Brain microvascular endothelial cell (primary cell): ENCODE results near the gene RNF157.

Source experiments
- DNase-seq: peaks from one replicate; pipeline ENCODE4 v3.0.0-alpha.2; 2020
- H3K27ac ChIP-seq: fragments of 250-450 bp; sonication (Bioruptor Pico); 2 replicates; pipeline ENCODE4 v1.5.1; 2020; ENCODE audit warnings: mild to moderate bottlenecking, moderate library complexity
- H3K27me3 ChIP-seq: fragments of 250-450 bp; sonication (Bioruptor Pico); replicated peaks from 2 replicates; pipeline ENCODE4 v1.5.1; 2020; ENCODE audit warnings: mild to moderate bottlenecking
- H3K36me3 ChIP-seq: fragments of 250-450 bp; sonication (Bioruptor Pico); replicated peaks from 2 replicates; pipeline ENCODE4 v1.5.1; 2020; ENCODE audit warnings: mild to moderate bottlenecking
- H3K4me3 ChIP-seq: 2 replicates; pipeline ENCODE4 v1.5.1; 2011; ENCODE audit warnings: low read depth, mild to moderate bottlenecking, control low read depth, low read length, moderate library complexity
- in situ Hi-C: cut with HindIII; loops from 2 replicates; pipeline ENCODE4 v1.10.0; 2017; ENCODE audit warnings: low sequenced_read_pairs, low pct_ligation_motif_present
- TF ChIP-seq, protein P1 (sequence below): IDR thresholded peaks from 2 replicates; pipeline ENCODE4 v1.5.1; 2011; ENCODE audit warnings: low read depth, mild to moderate bottlenecking, moderate library complexity, low read length, control low read depth, inconsistent platforms; ENCODE audit errors: missing control alignments

The RNF157 gene

DNA sequence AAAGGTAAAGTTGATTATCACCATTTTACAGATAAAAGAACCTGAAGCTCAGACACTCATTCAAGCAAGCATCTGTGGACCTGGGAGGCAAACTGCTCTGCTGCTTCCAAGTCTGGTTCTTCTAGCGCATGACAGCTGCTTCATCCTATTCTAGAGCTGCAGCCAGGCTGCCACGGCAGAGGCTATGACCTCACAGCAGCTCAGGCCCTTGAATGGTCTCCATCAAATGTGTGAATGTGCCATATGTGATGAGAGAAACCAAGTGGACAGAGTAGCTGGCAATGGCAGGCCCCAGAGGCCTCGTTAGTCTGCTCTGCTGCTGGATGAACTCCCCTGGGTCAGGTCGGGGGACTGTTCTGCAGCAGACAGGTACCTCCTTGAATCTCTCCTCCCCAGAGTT, 68.6 kb downstream of the RNF157 start:
- Histone ChIP-seq H3K27ac (no peak overlapping the region), H3K36me3 (no peaks in the 10 kb centered on the region), H3K27me3 (no peaks in the 10 kb centered on the region), H3K4me3 (no peak overlapping the region)
- TF ChIP-seq, protein P1, sequence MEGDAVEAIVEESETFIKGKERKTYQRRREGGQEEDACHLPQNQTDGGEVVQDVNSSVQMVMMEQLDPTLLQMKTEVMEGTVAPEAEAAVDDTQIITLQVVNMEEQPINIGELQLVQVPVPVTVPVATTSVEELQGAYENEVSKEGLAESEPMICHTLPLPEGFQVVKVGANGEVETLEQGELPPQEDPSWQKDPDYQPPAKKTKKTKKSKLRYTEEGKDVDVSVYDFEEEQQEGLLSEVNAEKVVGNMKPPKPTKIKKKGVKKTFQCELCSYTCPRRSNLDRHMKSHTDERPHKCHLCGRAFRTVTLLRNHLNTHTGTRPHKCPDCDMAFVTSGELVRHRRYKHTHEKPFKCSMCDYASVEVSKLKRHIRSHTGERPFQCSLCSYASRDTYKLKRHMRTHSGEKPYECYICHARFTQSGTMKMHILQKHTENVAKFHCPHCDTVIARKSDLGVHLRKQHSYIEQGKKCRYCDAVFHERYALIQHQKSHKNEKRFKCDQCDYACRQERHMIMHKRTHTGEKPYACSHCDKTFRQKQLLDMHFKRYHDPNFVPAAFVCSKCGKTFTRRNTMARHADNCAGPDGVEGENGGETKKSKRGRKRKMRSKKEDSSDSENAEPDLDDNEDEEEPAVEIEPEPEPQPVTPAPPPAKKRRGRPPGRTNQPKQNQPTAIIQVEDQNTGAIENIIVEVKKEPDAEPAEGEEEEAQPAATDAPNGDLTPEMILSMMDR: no peak
- in situ Hi-C loops: loop anchor here (25.0 kb wide), 1 partner anchor 91 kb away; the partner anchor contains the start of gene UBALD2
- no peak for DNase-seq

DNA sequence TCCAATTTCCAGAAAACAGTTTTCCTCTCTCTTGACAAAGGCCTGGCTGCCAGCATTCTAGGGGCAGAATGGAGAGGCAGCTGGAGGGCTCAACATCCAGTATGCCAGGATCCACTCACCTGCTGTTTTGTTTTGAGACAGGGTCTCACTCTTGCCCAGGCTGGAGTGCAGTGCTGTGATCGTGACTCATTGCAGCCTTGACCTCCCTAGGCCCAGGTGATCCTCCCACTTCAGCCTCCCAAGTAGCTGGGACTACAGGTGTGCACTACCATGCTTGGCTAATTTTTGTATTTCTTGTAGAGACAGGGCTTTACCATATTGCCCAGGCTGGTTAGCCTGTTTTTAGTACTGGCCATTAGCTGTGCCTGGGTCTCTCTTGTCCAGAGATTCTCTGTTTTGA, 70.2 kb downstream of the RNF157 start:
- TF ChIP-seq, protein P1: no peak
- no peaks in the 10 kb centered on the region for H3K36me3 ChIP-seq
- H3K27me3 ChIP-seq: no peaks in the 10 kb centered on the region
- DNase-seq: no peak
- no peak overlapping the region for H3K27ac ChIP-seq
- no peak overlapping the region for H3K4me3 ChIP-seq
- in situ Hi-C loops: loop anchor here (25.0 kb wide), 1 partner anchor 92 kb away; the partner anchor contains the start of gene UBALD2

DNA sequence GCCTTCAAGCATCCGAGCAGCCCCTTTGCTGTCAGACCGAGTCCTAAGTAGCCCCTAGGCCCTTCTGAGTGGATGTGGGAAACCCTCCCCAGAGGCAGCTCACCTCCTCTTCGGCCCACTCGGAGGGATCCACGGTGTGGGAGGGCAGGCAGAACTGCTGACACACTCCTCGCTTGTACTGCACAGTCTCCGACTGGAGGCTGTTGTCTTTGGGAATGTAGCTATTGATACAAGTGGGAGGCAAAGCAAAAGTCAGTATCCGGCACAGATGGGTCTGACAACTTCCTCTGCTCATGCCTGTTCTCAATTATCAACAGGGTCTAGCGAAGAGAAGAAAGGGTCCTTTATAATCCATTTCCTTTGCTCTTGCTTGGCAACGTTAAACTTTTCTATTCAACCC, 73.4 kb downstream of the RNF157 start:
- Histone ChIP-seq H3K27me3 (no peaks in the 10 kb centered on the region), H3K27ac (no peak overlapping the region), H3K4me3 (no peak overlapping the region), H3K36me3 (no peaks in the 10 kb centered on the region)
- in situ Hi-C loops: loop anchor here (25.0 kb wide), 1 partner anchor 95 kb away; the partner anchor contains the start of gene UBALD2
- TF ChIP-seq, protein P1: no peak
- DNase-seq: no peak

DNA sequence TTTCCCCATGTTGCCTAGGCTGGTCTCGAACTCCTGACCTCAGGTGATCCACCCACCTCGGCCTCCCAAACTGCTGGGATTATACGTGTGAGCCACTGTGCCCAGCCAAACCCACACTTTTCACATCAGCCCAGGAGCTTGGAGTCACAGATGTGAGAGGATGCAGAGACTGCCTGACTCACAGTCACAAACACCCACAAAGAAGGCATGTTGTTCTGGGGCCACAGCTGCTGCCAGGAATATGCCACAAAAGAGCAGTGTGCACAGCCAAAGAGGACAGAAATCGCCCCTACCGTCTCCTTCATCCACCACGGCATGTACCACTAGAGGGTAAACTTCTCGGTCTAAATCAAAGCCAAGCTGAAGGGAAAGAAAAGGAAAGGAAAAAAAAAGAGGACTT, 74.1 kb downstream of the RNF157 start:
- Histone ChIP-seq H3K27ac (no peak overlapping the region), H3K36me3 (no peaks in the 10 kb centered on the region), H3K27me3 (no peaks in the 10 kb centered on the region), H3K4me3 (no peak overlapping the region)
- DNase-seq: no peak
- in situ Hi-C loops: loop anchor here (25.0 kb wide), 1 partner anchor 96 kb away; the partner anchor contains the start of gene UBALD2
- TF ChIP-seq, protein P1: peak; percentile 29

DNA sequence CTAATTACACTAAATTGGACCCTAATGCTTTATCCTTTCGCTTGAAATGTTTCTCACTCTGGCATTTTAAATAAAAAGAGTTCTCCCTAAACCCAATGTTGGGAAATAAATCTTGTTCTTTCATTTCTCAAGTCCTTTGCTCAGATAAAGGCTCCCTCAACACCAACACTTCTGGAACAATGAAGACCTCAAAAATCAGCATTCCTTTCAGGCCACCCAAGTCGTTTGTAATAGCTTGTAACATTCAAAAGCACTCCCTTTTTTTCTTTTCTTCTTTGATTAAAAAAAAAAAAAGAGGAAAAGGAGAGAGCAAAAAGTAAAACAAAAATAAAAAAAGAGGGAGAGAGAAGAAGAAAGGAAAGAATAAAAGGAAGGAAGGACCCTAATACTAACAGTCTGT, 76.0 kb downstream of the RNF157 start:
- in situ Hi-C loops: loop anchor here (25.0 kb wide), 1 partner anchor 98 kb away; the partner anchor contains the start of gene UBALD2
- Histone ChIP-seq H3K4me3 (no peak overlapping the region), H3K27me3 (no peaks in the 10 kb centered on the region)

More for the DNA sequence above, 76.0 kb downstream of the RNF157 start:
- Histone ChIP-seq H3K27ac (no peak overlapping the region), H3K36me3 (no peaks in the 10 kb centered on the region)
- no peak for DNase-seq
- TF ChIP-seq, protein P1: no peak
